Sciatic nerve (tissue), 2 donors: ENCODE results near the gene WNT3. TPM values are rescaled to one million over a fixed set of nuclear protein-coding genes. Genes with fewer than 3 reads are reported as not detected.

ENCODE experiments used
- ATAC-seq: fragments of 200-7000 bp; cut with Tn5 transposase; one replicate; pipeline ENCODE4 v1.9.1; 2020; ENCODE audit warnings: mild to moderate bottlenecking, moderate library complexity
- DNase-seq: peaks from one replicate; pipeline ENCODE4 v3.0.0-alpha.2; 2020; ENCODE audit warnings: low spot score
- intact Hi-C: fragments of 100-400 bp; cut with DNase I; formaldehyde crosslinking; loops from one replicate; pipeline ENCODE4 v1.14.2; 2022
- total RNA-seq: library from RNA; stranded (reverse); fragmentation: NEBNext Ultra II Directional; extraction: Animal tissue kit (Norgen Biotek cat#: 25700); gene quantifications from one replicate; pipeline ENCODE4 v1.2.1, GENCODE V29; 2021
- donor health status: DM: no; HTN: no; CAD: no.
- donor health status: DM: no; HTN: no; CAD: no.

Gene WNT3
- total RNA-seq, 1 donor from 2014 or later, result 0.98 TPM

DNA sequence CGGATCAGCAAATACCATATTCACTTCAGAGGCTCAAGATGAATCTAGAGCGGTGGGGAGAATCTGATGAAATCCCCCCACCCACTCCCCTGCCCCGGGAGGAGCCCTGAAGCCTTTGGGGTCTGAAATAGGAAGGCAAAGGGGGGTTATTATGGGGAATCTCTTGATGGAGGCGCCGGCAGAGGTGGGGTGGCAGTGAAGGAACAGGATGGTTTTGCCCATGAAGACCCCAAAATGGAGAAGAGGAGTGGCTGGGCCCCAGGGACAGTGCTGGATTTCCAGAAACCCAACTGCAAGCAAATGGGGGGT, 637 bp downstream of the WNT3 start:
- DNase-seq (no peak), ATAC-seq (no peak)
- intact Hi-C loops, result no loop called here

GRCh38 chr17:46817151-46817900, 1.2 kb downstream of the WNT3 start:
- no peak for ATAC-seq
- intact Hi-C loops, result no loop called here
- no peak for DNase-seq

DNA sequence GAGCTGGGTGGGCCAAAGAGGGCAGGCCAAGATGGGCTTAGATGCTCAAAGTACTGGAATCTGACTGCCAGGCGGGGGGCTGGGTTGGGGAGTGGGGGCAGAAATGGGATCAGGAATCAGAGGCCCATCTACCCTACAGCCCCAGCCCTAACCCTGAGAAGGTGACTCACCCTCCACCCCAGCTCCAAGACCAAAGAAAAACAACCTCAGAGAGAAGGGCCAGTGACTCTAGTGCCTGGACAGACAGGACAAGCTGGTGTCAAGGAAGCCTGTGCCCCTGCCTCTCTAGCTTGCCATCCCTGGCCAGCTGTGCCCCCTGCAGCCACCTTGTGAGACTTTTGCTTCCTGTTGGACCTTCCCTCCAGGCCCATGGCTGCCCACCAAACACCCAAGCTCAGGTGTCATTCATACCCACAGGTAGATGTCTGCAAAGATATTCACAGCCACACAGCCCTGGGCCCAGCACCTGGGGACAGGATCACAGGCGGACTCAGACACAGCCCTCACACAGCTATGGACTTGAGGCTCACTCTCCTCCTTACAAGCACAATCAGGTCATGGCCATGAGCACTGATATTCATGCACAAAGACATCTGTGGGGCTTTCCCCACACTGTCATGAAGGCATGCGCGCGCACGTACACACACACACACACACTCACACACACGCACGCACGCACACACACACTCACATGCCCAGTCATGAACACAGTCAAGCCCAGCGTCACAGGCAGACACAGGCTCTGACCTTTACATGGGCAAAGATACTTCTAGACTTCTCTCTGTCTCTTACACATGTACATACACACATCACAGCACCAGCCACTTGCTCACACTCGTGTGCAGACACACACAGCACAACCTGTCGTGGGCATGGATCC, 2.8 kb downstream of the WNT3 start:
- intact Hi-C loops, result no loop called here
- ATAC-seq, result no peak
- no peak for DNase-seq

GRCh38 chr17:46814446-46814845, 4.0 kb downstream of the WNT3 start:
- intact Hi-C loops, result no loop called here
- DNase-seq (no peak), ATAC-seq (no peak)

- no peak for ATAC-seq
- intact Hi-C loops, result no loop called here
- DNase-seq, result no peak
Measured at GRCh38 chr17:46813920-46814319, 4.6 kb downstream of the WNT3 start.

- no peak for DNase-seq
- ATAC-seq, result no peak
- intact Hi-C loops, result no loop called here
Measured at GRCh38 chr17:46812624-46813318, 5.7 kb downstream of the WNT3 start.

DNA sequence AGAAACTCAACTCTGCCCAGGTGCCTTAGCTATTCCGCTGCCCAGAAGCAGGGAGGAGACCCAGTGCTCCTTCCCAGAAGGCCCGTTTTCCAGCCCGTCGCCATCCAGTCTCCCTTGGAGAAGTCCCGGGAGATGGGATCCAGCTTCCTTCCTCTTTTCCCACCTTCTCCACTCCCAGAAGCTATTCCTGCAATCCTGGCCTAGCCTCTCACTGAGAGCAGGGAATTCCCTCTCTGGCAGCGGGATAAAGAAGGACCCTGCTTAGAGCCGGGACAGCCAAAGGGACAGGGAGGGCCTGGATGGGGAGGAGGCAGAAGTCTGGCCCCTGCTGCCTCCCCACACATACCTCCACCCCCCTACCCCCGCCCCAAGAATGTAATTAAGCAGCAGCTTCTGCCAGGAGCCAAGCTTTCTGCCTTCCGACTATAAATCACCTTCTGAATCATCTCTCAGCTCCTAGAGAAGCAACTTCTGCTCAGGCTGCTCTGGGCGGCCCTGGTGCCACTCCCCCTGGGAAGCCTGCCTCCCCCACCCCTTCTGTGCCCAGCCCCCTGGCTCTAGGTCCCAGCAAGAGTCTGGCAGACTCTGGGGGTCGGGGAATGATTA, 6.4 kb downstream of the WNT3 start:
- DNase-seq (no peak), ATAC-seq (no peak)
- intact Hi-C loops, result no loop called here

DNA sequence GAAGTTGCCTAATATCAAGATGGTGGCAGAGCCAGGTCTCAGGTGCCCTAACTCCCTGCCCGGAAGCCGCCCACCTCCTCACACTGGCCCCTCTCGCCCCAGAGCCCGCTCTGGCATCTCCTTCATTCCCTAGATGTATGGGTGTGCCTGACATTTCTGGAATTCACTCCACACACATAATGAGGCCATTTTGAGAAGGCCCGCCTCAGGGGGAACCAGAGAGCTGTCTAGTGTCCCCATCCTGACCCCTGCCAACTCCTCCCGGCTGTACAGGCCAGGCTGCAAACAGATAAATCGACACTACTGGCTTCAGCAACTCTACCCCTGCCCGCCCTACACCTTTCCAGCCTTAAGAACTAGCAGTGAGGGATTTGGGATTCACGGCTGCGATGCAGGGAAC, 7.7 kb downstream of the WNT3 start:
- intact Hi-C loops, result no loop called here
- no peak for ATAC-seq
- no peak for DNase-seq

- ATAC-seq, result no peak
- intact Hi-C loops, result no loop called here
- no peak for DNase-seq
Measured at GRCh38 chr17:46809110-46809571, 9.4 kb downstream of the WNT3 start.

GRCh38 chr17:46805771-46806170, 12.7 kb downstream of the WNT3 start:
- DNase-seq (no peak), ATAC-seq (no peak)
- intact Hi-C loops, result no loop called here

- intact Hi-C loops, result no loop called here
- DNase-seq (no peak), ATAC-seq (no peak)
Measured at GRCh38 chr17:46803544-46803943, 14.9 kb downstream of the WNT3 start.

DNA sequence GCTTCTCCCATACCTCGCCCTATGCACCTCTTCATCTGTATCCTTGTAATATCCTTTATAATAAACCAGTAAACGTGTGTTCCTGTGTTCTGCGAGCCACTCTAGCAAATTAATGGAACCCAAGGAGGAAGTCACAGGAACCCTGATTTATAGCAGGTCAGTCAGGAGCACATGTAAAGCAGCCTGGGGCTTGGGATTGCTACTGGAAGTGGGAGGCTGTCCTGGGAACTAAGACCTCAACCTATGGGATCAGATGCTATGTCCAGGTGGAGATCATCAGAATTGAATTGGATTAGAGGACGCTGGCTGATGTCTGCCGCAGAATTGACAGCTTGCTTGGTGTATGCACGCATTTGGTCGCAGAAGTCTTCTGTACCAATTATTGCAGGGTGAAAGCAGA, 15.7 kb downstream of the WNT3 start:
- no peak for DNase-seq
- intact Hi-C loops, result no loop called here
- no peak for ATAC-seq

DNA sequence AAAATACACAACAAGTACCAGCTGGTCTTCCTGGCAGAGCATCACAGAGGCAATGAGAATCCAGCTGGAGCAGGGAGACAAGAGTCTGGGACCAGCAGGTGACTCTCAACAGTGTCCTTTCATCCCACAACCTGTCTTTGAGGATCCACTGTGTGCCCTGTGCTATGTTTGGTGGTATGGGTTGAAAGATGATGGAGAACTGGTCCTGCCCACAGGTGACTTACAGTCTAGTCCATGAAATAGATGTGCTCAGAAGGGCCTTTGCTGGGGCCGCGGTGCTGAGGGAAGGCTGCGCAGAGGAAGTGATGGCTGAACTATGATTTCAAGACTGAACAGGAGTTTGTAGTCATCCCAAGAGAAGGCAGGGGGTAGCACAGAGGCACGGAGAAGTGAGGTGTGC, 17.9 kb downstream of the WNT3 start:
- DNase-seq, result no peak
- no peak for ATAC-seq
- intact Hi-C loops, result no loop called here

DNA sequence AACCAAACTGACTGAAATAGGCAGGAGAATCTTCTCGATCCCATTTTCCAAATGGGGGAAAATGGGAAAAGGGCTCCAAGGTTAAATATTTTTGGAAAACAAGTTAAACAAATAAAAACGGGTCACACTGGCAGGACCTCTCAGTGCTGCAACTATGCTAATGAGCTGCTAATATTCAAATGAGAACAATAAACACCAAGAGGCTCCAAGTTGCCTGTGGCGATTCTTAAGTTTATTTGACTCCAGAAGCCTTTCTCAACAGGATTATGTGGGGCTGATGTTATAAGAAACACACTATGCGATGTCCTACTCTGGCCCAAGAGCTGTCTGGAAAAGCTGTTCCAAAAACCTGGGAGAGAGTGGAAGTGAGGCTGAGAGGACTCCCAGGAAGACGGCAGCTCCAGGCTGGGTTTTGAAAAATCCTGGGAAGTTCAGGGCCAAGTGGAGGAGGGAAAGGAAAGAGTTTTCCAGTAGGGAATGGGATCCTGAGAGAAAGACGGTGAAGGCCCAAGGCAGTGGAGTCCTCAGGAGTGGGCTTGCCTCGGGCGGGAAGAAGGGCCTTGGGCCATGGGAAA, 21.4 kb downstream of the WNT3 start:
- no peak for DNase-seq
- no peak for ATAC-seq
- intact Hi-C loops, result no loop called here

DNA sequence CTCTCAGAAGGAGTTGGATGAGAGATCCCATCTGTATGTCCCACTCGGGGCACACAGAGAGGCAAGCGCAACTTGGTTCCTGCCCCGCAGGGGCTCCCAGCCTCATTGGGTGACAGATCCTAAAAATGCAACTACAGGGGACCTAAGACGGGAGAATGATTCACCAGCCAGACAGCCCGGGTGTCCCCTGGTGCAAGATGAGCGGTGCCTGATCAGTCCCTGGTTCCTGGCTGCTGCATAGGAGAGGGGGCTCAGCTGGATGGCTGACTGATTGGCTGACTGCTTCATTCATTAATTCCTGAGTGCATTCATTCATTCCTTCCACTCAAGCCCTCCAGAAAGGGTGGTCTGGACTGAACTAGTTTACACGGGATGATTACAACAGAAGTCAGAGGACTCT, 22.0 kb downstream of the WNT3 start:
- intact Hi-C loops, result no loop called here
- no peak for ATAC-seq
- DNase-seq, result no peak

DNA sequence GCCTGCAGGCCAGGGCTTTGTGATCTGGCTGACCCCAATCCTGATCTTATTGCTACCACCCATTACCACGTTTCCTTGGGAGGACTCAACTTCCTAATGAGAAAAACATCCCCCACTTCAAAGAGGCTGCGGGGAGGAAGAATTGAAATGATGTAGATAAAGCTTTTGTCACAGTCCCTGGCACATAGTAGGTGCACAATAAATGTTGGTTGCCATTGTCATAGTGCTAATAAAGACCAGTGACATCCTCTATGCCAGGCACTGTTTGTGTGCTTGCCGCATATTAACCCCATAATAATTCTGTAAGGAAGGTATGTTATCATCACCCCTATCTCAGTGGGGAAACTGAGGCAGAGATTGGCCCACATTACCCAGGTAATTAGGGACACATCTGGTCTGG, 22.4 kb downstream of the WNT3 start:
- DNase-seq, result no peak
- intact Hi-C loops, result no loop called here
- no peak for ATAC-seq

DNA sequence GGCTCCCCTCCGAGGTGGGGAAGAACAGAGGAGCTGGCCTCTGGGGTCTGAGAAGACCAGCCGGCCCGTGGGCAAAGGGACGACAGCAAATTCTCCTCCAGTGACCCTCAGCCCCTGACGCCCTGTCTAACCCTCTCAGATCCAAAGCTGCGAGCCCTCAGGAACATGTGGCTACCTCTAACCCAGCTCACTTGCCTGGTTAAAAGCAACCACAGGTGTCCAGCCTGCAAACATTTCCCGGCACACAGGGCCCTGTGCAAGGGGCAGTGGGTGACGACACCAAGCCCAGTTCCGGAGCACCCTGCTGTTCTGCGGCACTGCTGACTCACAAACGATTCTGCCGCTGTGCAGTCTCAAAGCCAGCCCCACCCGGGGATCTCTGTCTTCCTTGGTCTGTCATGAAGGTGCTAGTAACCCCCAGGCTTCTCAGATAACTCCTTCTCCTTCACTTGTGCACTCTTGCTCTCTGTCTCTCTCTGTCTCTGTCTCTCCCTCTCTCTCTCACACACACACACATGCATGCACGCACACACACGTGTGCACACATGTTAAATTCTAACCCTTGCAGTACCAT, 23.0 kb downstream of the WNT3 start:
- intact Hi-C loops, result no loop called here
- no peak for ATAC-seq
- DNase-seq, result no peak

GRCh38 chr17:46794318-46794717, 24.2 kb downstream of the WNT3 start:
- intact Hi-C loops, result no loop called here
- DNase-seq (no peak), ATAC-seq (no peak)

GRCh38 chr17:46793541-46793940, 25.0 kb downstream of the WNT3 start:
- no peak for ATAC-seq
- intact Hi-C loops, result no loop called here
- DNase-seq, result no peak
